PC-3 (cell line): ENCODE results near the gene C4orf50.
A peak's percentile ranks its signal among the peaks of the same experiment; 100 is the strongest.

Source experiments
- EZH2 ChIP-seq: fragments of 300-600 bp; sonication (generic); IDR thresholded peaks from one replicate; pipeline ENCODE4 v1.6.1; 2017; ENCODE audit warnings: antibody characterized with exemption, mild to moderate bottlenecking, low read length; ENCODE audit not compliant: unreplicated experiment
- EZH2phosphoT487 ChIP-seq: fragments of 300-600 bp; sonication (generic); IDR thresholded peaks from 2 replicates; pipeline ENCODE4 v1.6.1; 2018; ENCODE audit warnings: mild to moderate bottlenecking, antibody characterized with exemption, low read length, borderline replicate concordance
- TF ChIP-seq, protein P1 (sequence below): fragments of 300-600 bp; sonication (generic); conservative IDR thresholded peaks from 2 replicates; pipeline ENCODE4 v1.5.1; 2017; ENCODE audit warnings: antibody characterized with exemption, low read depth, mild to moderate bottlenecking, low read length

DNA sequence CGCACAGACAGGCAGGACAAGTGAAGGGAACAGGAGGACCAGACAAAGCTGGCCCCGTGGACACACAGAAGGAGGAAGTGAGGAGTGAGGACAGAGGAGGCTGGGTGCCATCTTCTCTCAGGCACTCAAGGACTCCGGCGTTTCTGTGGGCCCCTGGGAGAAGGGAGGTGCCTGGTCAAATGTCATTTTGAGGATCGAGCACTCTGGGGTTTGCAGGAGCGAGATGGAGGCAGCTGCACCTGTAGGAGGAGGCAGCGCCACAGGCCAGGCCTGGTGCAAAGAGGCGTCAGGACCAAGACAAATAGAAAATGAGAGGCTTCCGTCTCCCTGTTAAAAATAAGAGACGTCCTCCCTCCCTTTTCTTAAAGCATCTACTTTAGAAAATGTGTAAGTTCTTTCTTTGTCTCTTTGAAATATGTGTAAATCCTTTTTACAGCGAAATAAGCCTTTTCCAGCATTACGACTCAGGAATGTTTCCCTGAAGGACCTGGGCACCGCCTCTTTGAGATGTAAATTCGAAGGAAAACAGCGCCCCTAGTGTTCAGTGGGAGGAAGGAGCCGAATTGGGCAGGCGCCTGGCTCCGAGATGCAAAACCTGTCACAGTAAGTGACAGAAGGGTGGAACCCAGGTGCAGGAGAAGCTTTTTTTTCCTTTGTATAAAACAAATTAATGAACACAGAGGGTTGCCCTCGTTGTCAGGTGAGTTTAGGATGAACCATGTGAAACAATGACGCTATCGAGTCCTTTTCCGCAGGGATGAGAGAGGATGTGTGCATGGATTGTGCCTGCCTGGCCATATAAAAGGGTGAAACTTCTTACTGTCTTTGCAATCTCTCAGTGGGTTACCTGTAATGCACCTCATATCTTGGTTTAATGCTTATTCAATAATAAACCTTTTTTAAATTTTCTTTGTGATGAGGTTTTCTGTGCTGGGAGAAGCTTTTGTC lies 1.4 kb upstream of the C4orf50 start:
- TF ChIP-seq, protein P1, sequence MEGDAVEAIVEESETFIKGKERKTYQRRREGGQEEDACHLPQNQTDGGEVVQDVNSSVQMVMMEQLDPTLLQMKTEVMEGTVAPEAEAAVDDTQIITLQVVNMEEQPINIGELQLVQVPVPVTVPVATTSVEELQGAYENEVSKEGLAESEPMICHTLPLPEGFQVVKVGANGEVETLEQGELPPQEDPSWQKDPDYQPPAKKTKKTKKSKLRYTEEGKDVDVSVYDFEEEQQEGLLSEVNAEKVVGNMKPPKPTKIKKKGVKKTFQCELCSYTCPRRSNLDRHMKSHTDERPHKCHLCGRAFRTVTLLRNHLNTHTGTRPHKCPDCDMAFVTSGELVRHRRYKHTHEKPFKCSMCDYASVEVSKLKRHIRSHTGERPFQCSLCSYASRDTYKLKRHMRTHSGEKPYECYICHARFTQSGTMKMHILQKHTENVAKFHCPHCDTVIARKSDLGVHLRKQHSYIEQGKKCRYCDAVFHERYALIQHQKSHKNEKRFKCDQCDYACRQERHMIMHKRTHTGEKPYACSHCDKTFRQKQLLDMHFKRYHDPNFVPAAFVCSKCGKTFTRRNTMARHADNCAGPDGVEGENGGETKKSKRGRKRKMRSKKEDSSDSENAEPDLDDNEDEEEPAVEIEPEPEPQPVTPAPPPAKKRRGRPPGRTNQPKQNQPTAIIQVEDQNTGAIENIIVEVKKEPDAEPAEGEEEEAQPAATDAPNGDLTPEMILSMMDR = peak; percentile 74
- TF ChIP-seq EZH2phosphoT487 (no peak), EZH2 (no peak)
